CD4-positive, CD25-positive, alpha-beta regulatory T cell (primary cell): Measurements from ENCODE around the gene UBE2R2. TPM values are rescaled to one million over a fixed set of nuclear protein-coding genes. Genes with fewer than 3 reads are reported as not detected.
"Not testable (repeated sequence)": the region's sequence is repeated elsewhere in the genome, so short reads cannot be mapped to it uniquely, and the experiment has no call there.

Experiments used
- ATAC-seq, 2 donors: fragments of 150-1000 bp; cut with Tn5 transposase; one replicate each; pipeline ENCODE4 v1.10.0; 2021; ENCODE audit warnings: low read depth in 2 of 2, moderate number of reproducible peaks in 2 of 2, moderate library complexity in 1 of 2
- DNase-seq, 3 donors: peaks; one replicate each; pipeline versions ENCODE4 v3.0.0 to v3.0.0-alpha.2; 2012 to 2022; ENCODE audit warnings: mixed read lengths in 1 of 3
- H3K27ac ChIP-seq: one replicate; pipeline ENCODE4 v1.7.0; 2013; ENCODE audit warnings: mild to moderate bottlenecking, low read length; ENCODE audit not compliant: insufficient read depth, poor library complexity, severe bottlenecking
- H3K27me3 ChIP-seq: one replicate; pipeline ENCODE4 v1.7.0; 2013; ENCODE audit warnings: low read length; ENCODE audit not compliant: control insufficient read depth, insufficient read depth
- H3K36me3 ChIP-seq: one replicate; pipeline ENCODE4 v1.7.0; 2013; ENCODE audit warnings: mild to moderate bottlenecking, low read length, moderate library complexity; ENCODE audit not compliant: control insufficient read depth, insufficient read depth
- H3K4me1 ChIP-seq: 2 replicates; pipeline ENCODE4 v1.7.0; 2013; ENCODE audit warnings: mild to moderate bottlenecking, low read length; ENCODE audit not compliant: insufficient read depth, control insufficient read depth, poor library complexity, severe bottlenecking
- H3K4me3 ChIP-seq: one replicate; pipeline ENCODE4 v1.7.0; 2013; ENCODE audit warnings: low read depth, mild to moderate bottlenecking, low read length, moderate library complexity
- H3K9me3 ChIP-seq, 2 experiments: 1 replicate in 1 of 2; 2 replicates in 1 of 2; pipeline ENCODE4 v1.7.0; 2013; ENCODE audit warnings: low read length in 2 of 2, mild to moderate bottlenecking in 1 of 2, moderate library complexity in 1 of 2; ENCODE audit not compliant: control insufficient read depth in 2 of 2
- H3K27ac Mint-ChIP-seq, 3 donors: one replicate each; pipeline ENCODE4 v1.8.0; 2020 to 2022; ENCODE audit warnings: mild to moderate bottlenecking in 3 of 3, mixed read lengths in 3 of 3, moderate library complexity in 2 of 3
- H3K27me3 Mint-ChIP-seq: one replicate; pipeline ENCODE4 v1.8.0; 2022; ENCODE audit warnings: mild to moderate bottlenecking, mixed read lengths
- H3K36me3 Mint-ChIP-seq: one replicate; pipeline ENCODE4 v1.8.0; 2020; ENCODE audit warnings: mixed read lengths
- H3K4me1 Mint-ChIP-seq, 4 donors: one replicate each; pipeline ENCODE4 v1.8.0; 2020 to 2022; ENCODE audit warnings: mixed read lengths in 4 of 4, mild to moderate bottlenecking in 1 of 4
- H3K4me3 Mint-ChIP-seq, 4 donors: one replicate each; pipeline ENCODE4 v1.8.0; 2020 to 2022; ENCODE audit warnings: mild to moderate bottlenecking in 4 of 4, mixed read lengths in 4 of 4, moderate library complexity in 3 of 4
- H3K9me3 Mint-ChIP-seq, 7 donors: one replicate each; pipeline ENCODE4 v1.8.0; 2020 to 2022; ENCODE audit warnings: mixed read lengths in 7 of 7, mild to moderate bottlenecking in 3 of 7, moderate library complexity in 2 of 7
- polyA plus RNA-seq, 4 donors: library from polyadenylated mRNA; unstranded; fragments of 300-500 nt; fragmentation: Illumina TruSeq; gene quantifications; one replicate each; pipeline ENCODE4 v1.2.3, GENCODE V29; 2021
- total RNA-seq: library from RNA; stranded (reverse); gene quantifications from one replicate; pipeline ENCODE4 v1.2.3, GENCODE V29; 2022

The UBE2R2 gene
- total and polyA plus RNA-seq, 5 donors from 2014 or later, result 14.8 to 33.3 (median 16.4) TPM

DNA sequence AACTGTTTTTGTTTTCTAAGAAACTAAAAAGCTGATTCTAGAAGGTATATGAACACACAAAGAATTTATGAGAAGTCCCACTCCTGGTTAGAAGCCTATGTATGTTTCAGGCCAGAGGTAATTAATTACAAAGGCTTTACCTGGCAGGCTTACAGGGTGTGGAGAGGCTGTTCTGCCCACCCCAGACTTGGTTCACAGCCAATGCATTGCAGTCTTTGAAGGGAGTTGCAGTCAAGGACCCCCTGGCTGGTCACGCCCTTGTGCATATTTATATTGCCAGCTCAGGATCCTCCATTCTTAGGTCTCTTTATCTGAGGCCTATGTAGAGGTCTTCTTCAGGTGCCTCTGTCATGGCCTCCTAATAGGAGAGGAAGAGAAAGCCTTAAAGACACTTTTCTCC, 35.2 kb upstream of the UBE2R2 start:
- Histone ChIP-seq H3K9me3 (no peaks in the 10 kb centered on the region), H3K27me3 (peaks cover 2% of the 10 kb centered on the region), H3K4me1 (no peaks in the 10 kb centered on the region), H3K27ac (no peak overlapping the region), H3K4me3 (no peak overlapping the region), H3K36me3 (no peaks in the 10 kb centered on the region)
- Mint-ChIP-seq H3K4me1 (peaks cover 0 to 5% (median 1%) of the 10 kb centered on the region in 4 donors), H3K27me3 (peaks cover 44% of the 10 kb centered on the region), H3K36me3 (no peaks in the 10 kb centered on the region), H3K4me3 (no peak overlapping the region), H3K9me3 (peaks cover 0 to 3% (median 0%) of the 10 kb centered on the region in 7 donors), H3K27ac (no peak overlapping the region)
- no peak for ATAC-seq
- no peak for DNase-seq

DNA sequence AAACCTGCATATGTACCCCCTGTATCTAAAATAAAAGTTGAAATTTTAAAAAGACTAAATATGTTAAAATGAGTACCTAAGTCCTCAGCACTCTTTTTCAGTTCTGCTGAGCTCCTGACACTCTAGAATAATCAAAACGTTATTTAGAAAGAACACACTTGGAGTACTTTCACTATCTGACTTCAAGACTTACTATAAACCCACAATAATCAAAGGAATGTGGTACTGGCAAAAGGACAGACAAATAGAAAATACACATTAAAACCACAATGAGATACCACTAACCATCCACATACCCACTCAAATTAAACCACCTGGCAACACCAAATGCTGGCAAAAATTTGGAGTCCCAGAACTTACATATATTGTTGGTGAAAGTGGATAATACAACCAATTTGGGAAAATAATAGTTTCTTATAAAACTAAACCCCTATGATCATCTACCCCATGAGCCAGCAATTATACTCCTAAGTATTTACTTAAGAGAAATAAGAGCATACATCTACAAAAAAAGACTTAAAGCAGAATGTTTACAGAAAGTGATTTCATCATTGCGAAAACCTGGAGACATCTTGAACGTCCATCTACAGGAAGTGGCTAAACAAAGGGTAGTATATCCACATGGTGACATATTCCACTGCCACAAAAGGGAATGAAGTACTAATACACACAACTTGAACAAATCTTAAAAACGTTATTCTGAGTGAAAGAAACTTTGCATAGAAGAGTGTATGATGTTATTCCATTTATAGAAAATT, 34.4 kb upstream of the UBE2R2 start:
- peaks cover 0 to 3% (median 0%) of the 10 kb centered on the region in 7 donors for H3K9me3 Mint-ChIP-seq
- no peak overlapping the region for H3K4me3 ChIP-seq
- H3K27me3 Mint-ChIP-seq, result peaks cover 47% of the 10 kb centered on the region
- H3K27me3 ChIP-seq, result peaks cover 2% of the 10 kb centered on the region
- no peak overlapping the region for H3K27ac Mint-ChIP-seq
- no peak overlapping the region for H3K27ac ChIP-seq
- no peak for ATAC-seq
- no peaks in the 10 kb centered on the region for H3K4me1 ChIP-seq
- no peak for DNase-seq
- H3K4me1 Mint-ChIP-seq, result peaks cover 0 to 5% (median 1%) of the 10 kb centered on the region in 4 donors
- H3K4me3 Mint-ChIP-seq, result no peak overlapping the region
- H3K36me3 Mint-ChIP-seq, result no peaks in the 10 kb centered on the region
- H3K36me3 ChIP-seq, result no peaks in the 10 kb centered on the region
- H3K9me3 ChIP-seq, result no peaks in the 10 kb centered on the region

DNA sequence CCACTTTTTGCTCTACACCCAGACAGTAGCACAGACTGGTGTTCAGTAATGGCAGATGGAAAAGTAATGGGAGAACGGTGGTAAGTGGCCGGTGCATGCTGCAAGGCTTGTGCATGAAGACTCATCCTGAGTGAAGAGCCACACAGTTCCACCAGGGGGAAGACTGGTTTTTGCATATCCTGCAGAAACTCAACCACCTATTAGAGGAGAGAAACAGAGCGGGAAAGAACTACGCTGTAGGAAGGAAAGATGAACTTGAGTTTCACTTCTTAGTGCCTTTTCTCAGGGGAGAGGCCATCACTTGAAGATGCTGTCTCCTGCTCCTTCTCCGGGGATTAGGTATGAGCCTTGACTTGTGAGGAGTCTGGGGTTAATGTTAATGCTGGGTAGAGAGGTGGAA, 31.0 kb upstream of the UBE2R2 start:
- H3K4me3 ChIP-seq, result no peak overlapping the region
- H3K4me1 ChIP-seq, result no peaks in the 10 kb centered on the region
- H3K27ac ChIP-seq, result no peak overlapping the region
- DNase-seq (no peak), ATAC-seq (no peak)
- no peaks in the 10 kb centered on the region for H3K4me1 Mint-ChIP-seq
- H3K4me3 Mint-ChIP-seq, result no peak overlapping the region
- no peak overlapping the region for H3K27ac Mint-ChIP-seq
- H3K9me3 ChIP-seq, result no peaks in the 10 kb centered on the region
- H3K36me3 ChIP-seq, result no peaks in the 10 kb centered on the region
- H3K27me3 Mint-ChIP-seq, result peaks cover 55% of the 10 kb centered on the region
- no peaks in the 10 kb centered on the region for H3K36me3 Mint-ChIP-seq
- peaks cover 12% of the 10 kb centered on the region for H3K27me3 ChIP-seq
- H3K9me3 Mint-ChIP-seq, result peaks cover 0 to 3% (median 0%) of the 10 kb centered on the region in 7 donors

DNA sequence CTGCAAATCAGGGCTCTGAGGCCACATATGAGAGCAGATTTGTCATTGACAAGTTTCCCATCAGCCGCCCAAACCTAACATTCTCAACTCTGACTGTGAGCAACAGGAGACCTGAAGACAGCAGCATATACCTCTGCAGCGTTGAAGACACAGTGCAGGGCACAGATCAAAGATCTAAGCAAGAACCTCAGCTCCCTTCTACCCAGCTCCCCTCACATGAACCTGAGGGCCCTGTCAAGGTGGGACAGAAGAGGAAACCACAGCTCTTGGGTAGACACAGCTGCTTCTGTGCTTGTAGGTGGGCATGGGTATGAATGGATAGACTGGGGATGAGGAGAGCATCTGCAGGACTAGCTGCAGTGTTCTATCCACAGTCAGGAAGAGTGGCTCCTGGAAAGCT, 30.3 kb upstream of the UBE2R2 start:
- no peak overlapping the region for H3K27ac Mint-ChIP-seq
- no peaks in the 10 kb centered on the region for H3K36me3 Mint-ChIP-seq

DNA sequence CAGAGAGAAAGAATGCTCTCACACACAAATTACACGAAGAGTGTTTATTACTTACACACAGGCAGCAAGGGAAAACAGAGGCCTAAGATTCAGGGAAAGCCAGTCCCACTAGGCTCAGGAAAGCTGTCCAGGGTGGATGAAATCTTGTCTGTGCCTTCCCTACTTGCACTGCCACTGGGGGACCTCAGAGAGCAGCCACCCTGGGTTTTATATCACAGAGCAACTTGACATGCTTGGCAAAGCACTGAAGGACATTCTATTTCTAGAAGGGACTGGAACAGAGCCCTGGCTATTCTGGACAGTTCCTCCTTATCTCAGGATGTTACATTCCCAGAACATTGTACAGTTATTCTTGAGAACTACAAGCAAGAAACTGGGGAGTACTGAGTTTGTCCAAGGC, 29.1 kb upstream of the UBE2R2 start:
- no peak overlapping the region for H3K4me3 Mint-ChIP-seq
- Histone ChIP-seq H3K36me3 (no peaks in the 10 kb centered on the region), H3K27ac (no peak overlapping the region), H3K27me3 (peaks cover 15% of the 10 kb centered on the region), H3K4me1 (no peaks in the 10 kb centered on the region), H3K4me3 (no peak overlapping the region), H3K9me3 (no peaks in the 10 kb centered on the region)
- H3K27me3 Mint-ChIP-seq, result peaks cover 59% of the 10 kb centered on the region
- ATAC-seq (no peak), DNase-seq (no peak)
- no peaks in the 10 kb centered on the region for H3K36me3 Mint-ChIP-seq
- no peaks in the 10 kb centered on the region for H3K4me1 Mint-ChIP-seq
- no peak overlapping the region for H3K27ac Mint-ChIP-seq
- H3K9me3 Mint-ChIP-seq, result peaks cover 0 to 3% (median 0%) of the 10 kb centered on the region in 7 donors

More for the DNA sequence above, 30.3 kb upstream of the UBE2R2 start:
- no peak for ATAC-seq
- Histone ChIP-seq H3K4me1 (no peaks in the 10 kb centered on the region), H3K4me3 (no peak overlapping the region), H3K27ac (no peak overlapping the region), H3K36me3 (no peaks in the 10 kb centered on the region), H3K27me3 (peaks cover 12% of the 10 kb centered on the region), H3K9me3 (no peaks in the 10 kb centered on the region)
- Mint-ChIP-seq H3K4me1 (no peaks in the 10 kb centered on the region), H3K27me3 (peaks cover 58% of the 10 kb centered on the region), H3K9me3 (peaks cover 0 to 3% (median 0%) of the 10 kb centered on the region in 7 donors), H3K4me3 (no peak overlapping the region)
- DNase-seq, result no peak

DNA sequence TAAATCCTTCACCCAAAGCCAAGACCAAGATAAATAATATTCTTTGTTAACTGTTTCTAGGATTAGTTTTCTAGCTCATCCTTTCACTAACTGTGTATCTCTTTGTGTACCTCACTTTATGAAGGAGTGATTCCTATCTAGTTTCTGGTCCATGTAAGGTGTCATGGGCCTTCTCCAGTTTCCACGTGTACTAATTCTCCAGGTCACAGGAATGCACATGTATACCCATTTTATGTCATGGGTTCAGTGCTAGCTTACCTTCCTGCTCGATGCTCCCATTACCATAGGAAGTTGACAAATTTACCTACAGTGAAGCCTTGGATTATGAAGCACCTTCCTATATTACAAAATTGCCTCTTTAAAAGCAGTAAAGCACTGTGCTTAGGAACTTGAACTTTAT, 27.5 kb upstream of the UBE2R2 start:
- H3K36me3 ChIP-seq, H3K4me3 Mint-ChIP-seq, H3K36me3 Mint-ChIP-seq, H3K27ac Mint-ChIP-seq, H3K4me3 ChIP-seq, H3K4me1 Mint-ChIP-seq, DNase-seq, H3K4me1 ChIP-seq, H3K9me3 ChIP-seq, H3K9me3 Mint-ChIP-seq, H3K27ac ChIP-seq, ATAC-seq: not testable (repeated sequence)
- peaks cover 15% of the 10 kb centered on the region for H3K27me3 ChIP-seq
- H3K27me3 Mint-ChIP-seq, result peaks cover 53% of the 10 kb centered on the region

DNA sequence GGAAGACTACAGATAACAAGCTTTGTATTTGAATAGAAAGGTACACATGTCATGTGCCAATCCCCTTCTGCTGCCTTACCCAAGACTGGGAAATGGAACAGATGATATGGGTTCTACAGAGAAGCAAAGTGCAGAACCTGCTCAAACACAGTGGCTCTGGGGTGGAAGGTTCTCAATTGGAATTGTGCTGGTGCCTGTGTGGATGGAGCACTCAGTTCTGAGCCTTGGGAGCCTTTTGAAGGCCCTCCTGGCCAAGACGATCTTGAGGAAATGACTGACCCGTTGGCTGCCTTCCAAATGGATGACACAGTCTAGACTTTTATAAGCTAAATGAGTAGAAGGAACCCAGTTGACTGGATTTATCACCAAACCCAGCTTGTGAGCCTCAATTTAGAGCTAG, 25.8 kb upstream of the UBE2R2 start:
- no peaks in the 10 kb centered on the region for H3K9me3 Mint-ChIP-seq
- Histone ChIP-seq H3K4me3 (no peak overlapping the region), H3K36me3 (no peaks in the 10 kb centered on the region), H3K27me3 (peaks cover 14% of the 10 kb centered on the region), H3K9me3 (no peaks in the 10 kb centered on the region), H3K27ac (no peak overlapping the region), H3K4me1 (no peaks in the 10 kb centered on the region)
- DNase-seq (no peak), ATAC-seq (no peak)
- no peaks in the 10 kb centered on the region for H3K36me3 Mint-ChIP-seq
- no peaks in the 10 kb centered on the region for H3K4me1 Mint-ChIP-seq
- H3K27me3 Mint-ChIP-seq, result peaks cover 40% of the 10 kb centered on the region
- no peak overlapping the region for H3K27ac Mint-ChIP-seq
- no peak overlapping the region for H3K4me3 Mint-ChIP-seq

DNA sequence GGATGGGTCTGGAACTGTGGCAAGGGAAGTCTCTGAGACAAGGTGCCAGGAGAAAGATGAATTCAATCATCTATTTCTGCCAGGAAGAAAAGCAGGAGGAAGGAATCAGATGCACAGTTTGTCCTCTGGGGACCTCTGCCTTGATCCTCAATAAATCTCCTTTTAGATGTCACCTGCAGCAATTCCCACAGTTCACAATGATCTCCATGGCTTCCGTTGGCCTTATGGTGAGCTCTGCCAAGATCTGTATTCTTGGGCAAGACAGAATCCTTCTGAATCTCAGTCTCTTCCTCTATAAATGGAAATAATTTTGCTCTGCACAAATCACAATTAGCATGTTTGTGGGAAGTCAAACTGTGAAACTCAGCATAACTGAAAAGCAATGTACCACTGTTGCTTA, 23.5 kb upstream of the UBE2R2 start:
- not testable (repeated sequence) for ATAC-seq, H3K36me3 Mint-ChIP-seq, H3K9me3 ChIP-seq, H3K4me1 Mint-ChIP-seq, H3K4me3 Mint-ChIP-seq, H3K36me3 ChIP-seq, H3K9me3 Mint-ChIP-seq, DNase-seq, H3K27ac ChIP-seq, H3K4me3 ChIP-seq, H3K27ac Mint-ChIP-seq, H3K4me1 ChIP-seq
- peaks cover 11% of the 10 kb centered on the region for H3K27me3 ChIP-seq
- peaks cover 30% of the 10 kb centered on the region for H3K27me3 Mint-ChIP-seq
